K562 (cell line): Measurements from ENCODE around the gene COL15A1. TPM values are rescaled to one million over a fixed set of nuclear protein-coding genes. Genes with fewer than 3 reads are reported as not detected.

ENCODE experiments used
- HIVEP1 ChIP-seq: fragments of 250-450 bp; sonication (Bioruptor Pico); IDR thresholded peaks from 2 replicates; pipeline ENCODE4 v1.4.0; 2020; ENCODE audit warnings: mild to moderate bottlenecking
- HMGN3 ChIP-seq: IDR thresholded peaks from 2 replicates; pipeline ENCODE4 v1.6.1; 2011; ENCODE audit warnings: borderline replicate concordance, low read depth, mild to moderate bottlenecking, mixed read lengths, low read length; ENCODE audit not compliant: insufficient read length; ENCODE audit errors: extremely low read depth
- HSF4 ChIP-seq: fragments of 250-450 bp; sonication (Bioruptor Pico); IDR thresholded peaks from 2 replicates; pipeline ENCODE4 v2.1.2; 2022; ENCODE audit warnings: mild to moderate bottlenecking, moderate library complexity, borderline replicate concordance
- MCM3 ChIP-seq: fragments of 450-650 bp; IDR thresholded peaks from 2 replicates; pipeline ENCODE4 v1.6.1; 2016
- NR4A1 ChIP-seq, 2 experiments: fragments of 250-450 bp in 1 of 2; fragments of 450-650 bp in 1 of 2; sonication (Bioruptor Pico) in 1 of 2; IDR thresholded peaks; 2 replicates each; pipeline versions ENCODE4 v1.4.0 to v1.6.1; 2016 to 2020; ENCODE audit warnings: mild to moderate bottlenecking in 2 of 2, missing compliant biosample characterization in 1 of 2, missing genetic modification characterization in 1 of 2, moderate library complexity in 1 of 2
- RBM17 ChIP-seq: fragments of 200-400 bp; formaldehyde crosslinking; IDR thresholded peaks from 2 replicates; pipeline ENCODE4 v1.6.1; 2017; ENCODE audit warnings: low read depth, mild to moderate bottlenecking, low read length, borderline replicate concordance
- SIN3B ChIP-seq: fragments of 450-650 bp; IDR thresholded peaks from 2 replicates; pipeline ENCODE4 v1.6.1; 2017; ENCODE audit warnings: low read depth, mild to moderate bottlenecking, moderate library complexity
- SMAD1 ChIP-seq: fragments of 150-350 bp; IDR thresholded peaks from 2 replicates; pipeline ENCODE4 v1.6.1; 2014; ENCODE audit warnings: low read length, low read depth; ENCODE audit not compliant: partially characterized antibody
- TBP ChIP-seq: optimal IDR thresholded peaks from 2 replicates; pipeline ENCODE3; 2011; ENCODE audit warnings: low read depth, low read length, improper control_type of control experiment
- polyA plus RNA-seq, 8 experiments: library from polyadenylated mRNA; depleted of rRNA in 4 of 8; stranded (reverse) in 5 of 8; unstranded in 3 of 8; fragments of >200 nt; fragmentation: Nextera tagmentation in 2 of 8; fragmentation: Illumina TruSeq in 1 of 8; extraction: Ambion mirVana in 2 of 8; extraction: Trizol in 1 of 8; gene quantifications; 2 replicates each; pipeline versions ENCODE4 v1.2.1 to v1.2.3, GENCODE V29; 2011 to 2014; ENCODE audit warnings: inconsistent platforms in 1 of 8, missing spikeins in 1 of 8
- total RNA-seq, 7 experiments: library from RNA; depleted of rRNA in 6 of 7; stranded (reverse); fragments of >200 nt in 6 of 7; fragmentation: Illumina TruSeq in 2 of 7; extraction: Trizol in 2 of 7; gene quantifications; 2 replicates each; pipeline versions ENCODE4 v1.2.1 to v1.2.3, GENCODE V29; 2011 to 2021; ENCODE audit warnings: low replicate concordance in 1 of 7
- TF ChIP-seq, protein P1 (sequence below), 2 experiments: fragments of 450-650 bp; formaldehyde crosslinking in 1 of 2; IDR thresholded peaks; 2 replicates each; pipeline versions ENCODE4 v1.4.0 to v1.6.1; 2014 to 2020; ENCODE audit warnings: mild to moderate bottlenecking in 2 of 2, borderline replicate concordance in 1 of 2, low read depth in 1 of 2
- TF ChIP-seq, protein P2 (sequence below): fragments of 200-800 bp; sonication (Bioruptor generic); IDR thresholded peaks from 2 replicates; pipeline ENCODE4 v1.6.1; 2017; ENCODE audit warnings: missing genetic modification characterization, missing compliant biosample characterization
- TF ChIP-seq, protein P3 (sequence below): fragments of 450-650 bp; formaldehyde crosslinking; IDR thresholded peaks from 2 replicates; pipeline ENCODE4 v1.4.0; 2022; ENCODE audit warnings: missing genetic modification characterization

The COL15A1 gene
- total and polyA plus RNA-seq, 9 of the 15 experiments (the other 6 are each of a cell fraction or from before 2014, with no cell fraction given): 0.46 to 5.1 (median 2.6) TPM

DNA sequence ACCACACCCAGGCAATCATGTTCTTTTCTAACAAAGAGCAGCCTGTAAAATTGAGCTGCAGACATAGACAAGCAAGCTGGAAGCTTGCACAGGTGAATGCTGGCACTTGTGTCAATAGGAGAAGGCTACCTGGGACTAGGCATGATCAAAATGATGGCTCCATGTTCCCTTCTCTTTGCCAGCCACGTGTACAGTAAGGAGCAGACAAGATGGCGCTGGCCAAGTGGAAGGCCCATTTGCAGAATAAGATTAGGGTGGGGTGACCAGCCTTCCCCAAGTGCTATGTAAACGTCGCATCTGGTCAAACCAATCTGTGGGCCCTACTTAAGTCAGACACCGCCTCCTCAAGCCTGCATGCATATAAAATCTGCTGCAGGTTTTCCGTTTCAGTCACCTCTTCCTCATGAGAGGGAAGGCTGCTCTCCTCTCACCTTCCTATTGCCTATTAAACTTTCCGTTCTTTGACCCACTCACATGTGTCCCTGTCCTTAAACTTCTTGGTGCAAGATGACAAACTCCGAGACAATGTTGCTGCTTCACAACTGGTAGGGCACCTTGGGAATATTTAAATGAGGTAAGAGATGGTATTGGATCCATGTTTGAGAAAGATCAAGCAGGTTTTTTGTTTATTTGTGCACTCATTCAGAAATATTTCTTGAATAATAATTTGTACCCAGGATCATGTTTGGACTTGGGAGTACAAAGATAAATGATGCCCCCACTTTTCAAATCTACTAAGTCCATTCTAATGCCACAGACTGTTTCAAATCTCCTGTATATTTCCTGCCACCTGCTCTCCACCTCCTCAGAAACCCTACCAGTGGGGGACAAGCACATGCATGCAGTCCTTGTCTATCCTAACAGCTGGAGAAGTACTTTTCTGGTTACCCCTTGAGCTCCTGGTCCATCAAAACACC lies 130.5 kb downstream of the COL15A1 start (continued):
- TF ChIP-seq TBP (peak; percentile 98), RBM17 (no peak), SMAD1 (peak; percentile 98), HIVEP1 (CRISPR knock-in tag) (peak; percentile 85; the same call in 1 of the 2 replicates), HSF4 (CRISPR knock-in tag) (peak; percentile 88; the same call in 1 of the 2 replicates), MCM3 (no peak), HMGN3 (no peak), NR4A1 (CRISPR knock-in tag; IDR thresholded peaks at IDR 0.05) (peak; percentile 94), NR4A1 (tag; IDR thresholded peaks at IDR 0.05) (peak; percentile 98), SIN3B (no peak)
- TF ChIP-seq, protein P1, sequence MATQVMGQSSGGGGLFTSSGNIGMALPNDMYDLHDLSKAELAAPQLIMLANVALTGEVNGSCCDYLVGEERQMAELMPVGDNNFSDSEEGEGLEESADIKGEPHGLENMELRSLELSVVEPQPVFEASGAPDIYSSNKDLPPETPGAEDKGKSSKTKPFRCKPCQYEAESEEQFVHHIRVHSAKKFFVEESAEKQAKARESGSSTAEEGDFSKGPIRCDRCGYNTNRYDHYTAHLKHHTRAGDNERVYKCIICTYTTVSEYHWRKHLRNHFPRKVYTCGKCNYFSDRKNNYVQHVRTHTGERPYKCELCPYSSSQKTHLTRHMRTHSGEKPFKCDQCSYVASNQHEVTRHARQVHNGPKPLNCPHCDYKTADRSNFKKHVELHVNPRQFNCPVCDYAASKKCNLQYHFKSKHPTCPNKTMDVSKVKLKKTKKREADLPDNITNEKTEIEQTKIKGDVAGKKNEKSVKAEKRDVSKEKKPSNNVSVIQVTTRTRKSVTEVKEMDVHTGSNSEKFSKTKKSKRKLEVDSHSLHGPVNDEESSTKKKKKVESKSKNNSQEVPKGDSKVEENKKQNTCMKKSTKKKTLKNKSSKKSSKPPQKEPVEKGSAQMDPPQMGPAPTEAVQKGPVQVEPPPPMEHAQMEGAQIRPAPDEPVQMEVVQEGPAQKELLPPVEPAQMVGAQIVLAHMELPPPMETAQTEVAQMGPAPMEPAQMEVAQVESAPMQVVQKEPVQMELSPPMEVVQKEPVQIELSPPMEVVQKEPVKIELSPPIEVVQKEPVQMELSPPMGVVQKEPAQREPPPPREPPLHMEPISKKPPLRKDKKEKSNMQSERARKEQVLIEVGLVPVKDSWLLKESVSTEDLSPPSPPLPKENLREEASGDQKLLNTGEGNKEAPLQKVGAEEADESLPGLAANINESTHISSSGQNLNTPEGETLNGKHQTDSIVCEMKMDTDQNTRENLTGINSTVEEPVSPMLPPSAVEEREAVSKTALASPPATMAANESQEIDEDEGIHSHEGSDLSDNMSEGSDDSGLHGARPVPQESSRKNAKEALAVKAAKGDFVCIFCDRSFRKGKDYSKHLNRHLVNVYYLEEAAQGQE (IDR thresholded peaks at IDR 0.05; ENCODE audit: borderline replicate concordance): no peak
- TF ChIP-seq, protein P1 (CRISPR knock-in tag; IDR thresholded peaks at IDR 0.05; ENCODE audit: low read depth): peak; percentile 72; the same call in 1 of the 2 replicates
- TF ChIP-seq, protein P2, sequence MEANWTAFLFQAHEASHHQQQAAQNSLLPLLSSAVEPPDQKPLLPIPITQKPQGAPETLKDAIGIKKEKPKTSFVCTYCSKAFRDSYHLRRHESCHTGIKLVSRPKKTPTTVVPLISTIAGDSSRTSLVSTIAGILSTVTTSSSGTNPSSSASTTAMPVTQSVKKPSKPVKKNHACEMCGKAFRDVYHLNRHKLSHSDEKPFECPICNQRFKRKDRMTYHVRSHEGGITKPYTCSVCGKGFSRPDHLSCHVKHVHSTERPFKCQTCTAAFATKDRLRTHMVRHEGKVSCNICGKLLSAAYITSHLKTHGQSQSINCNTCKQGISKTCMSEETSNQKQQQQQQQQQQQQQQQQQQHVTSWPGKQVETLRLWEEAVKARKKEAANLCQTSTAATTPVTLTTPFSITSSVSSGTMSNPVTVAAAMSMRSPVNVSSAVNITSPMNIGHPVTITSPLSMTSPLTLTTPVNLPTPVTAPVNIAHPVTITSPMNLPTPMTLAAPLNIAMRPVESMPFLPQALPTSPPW (CRISPR knock-in tag): peak; percentile 66
- TF ChIP-seq, protein P3, sequence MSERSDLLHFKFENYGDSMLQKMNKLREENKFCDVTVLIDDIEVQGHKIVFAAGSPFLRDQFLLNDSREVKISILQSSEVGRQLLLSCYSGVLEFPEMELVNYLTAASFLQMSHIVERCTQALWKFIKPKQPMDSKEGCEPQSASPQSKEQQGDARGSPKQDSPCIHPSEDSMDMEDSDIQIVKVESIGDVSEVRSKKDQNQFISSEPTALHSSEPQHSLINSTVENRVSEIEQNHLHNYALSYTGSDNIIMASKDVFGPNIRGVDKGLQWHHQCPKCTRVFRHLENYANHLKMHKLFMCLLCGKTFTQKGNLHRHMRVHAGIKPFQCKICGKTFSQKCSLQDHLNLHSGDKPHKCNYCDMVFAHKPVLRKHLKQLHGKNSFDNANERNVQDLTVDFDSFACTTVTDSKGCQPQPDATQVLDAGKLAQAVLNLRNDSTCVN (CRISPR knock-in tag): no peak
